ENCODE measurements around the gene CDC42BPG. TPM values are rescaled to one million over a fixed set of nuclear protein-coding genes. Genes with fewer than 3 reads are reported as not detected.

CDC42BPG gene
- total and polyA plus RNA-seq, 2 experiments from 2014 or later: 2.2 to 10.1 TPM

GRCh38 chr11:64838600-64839334 is 5.7 kb downstream of the CDC42BPG start:
- TF ChIP-seq CTCF (IDR thresholded peaks at IDR 0.05; ENCODE audit: low read depth, low read length): no peak

GRCh38 chr11:64837887-64838351 is 6.5 kb downstream of the CDC42BPG start:
- Histone ChIP-seq H3K4me1 (ENCODE audit: low read depth) (no peaks in the 10 kb centered on the region), H3K4me3 (no peak overlapping the region), H3K36me3 (no peaks in the 10 kb centered on the region), H3K27ac (no peak overlapping the region), H3K27me3 (no peaks in the 10 kb centered on the region), H3K9me3 (ENCODE audit: low read depth) (no peaks in the 10 kb centered on the region)
- no peak for TF ChIP-seq CTCF (IDR thresholded peaks at IDR 0.05; ENCODE audit: low read depth, low read length)
- DNase-seq (ENCODE audit: low read depth in 1 of 2, low spot score in 1 of 2): no peak

More at GRCh38 chr11:64838600-64839334, 5.7 kb downstream of the CDC42BPG start:
- Histone ChIP-seq H3K4me1 (ENCODE audit: low read depth) (no peaks in the 10 kb centered on the region), H3K9me3 (ENCODE audit: low read depth) (no peaks in the 10 kb centered on the region), H3K36me3 (no peaks in the 10 kb centered on the region), H3K4me3 (no peak overlapping the region), H3K27ac (no peak overlapping the region), H3K27me3 (no peaks in the 10 kb centered on the region)
- DNase-seq (ENCODE audit: low read depth in 1 of 2, low spot score in 1 of 2): no peak

- Histone ChIP-seq H3K4me3 (no peak overlapping the region), H3K36me3 (no peaks in the 10 kb centered on the region), H3K27ac (no peak overlapping the region), H3K27me3 (no peaks in the 10 kb centered on the region), H3K9me3 (ENCODE audit: low read depth) (no peaks in the 10 kb centered on the region), H3K4me1 (ENCODE audit: low read depth) (no peaks in the 10 kb centered on the region)
- no peak for DNase-seq (ENCODE audit: low read depth in 1 of 2, low spot score in 1 of 2)
- TF ChIP-seq CTCF (IDR thresholded peaks at IDR 0.05; ENCODE audit: low read depth, low read length): no peak
Observed at GRCh38 chr11:64836448-64837072, 7.9 kb downstream of the CDC42BPG start.

GRCh38 chr11:64835616-64836447 is 8.6 kb downstream of the CDC42BPG start:
- DNase-seq (ENCODE audit: low read depth in 1 of 2, low spot score in 1 of 2): no peak
- H3K27ac ChIP-seq: no peak overlapping the region
- no peaks in the 10 kb centered on the region for H3K27me3 ChIP-seq
- H3K4me3 ChIP-seq: no peak overlapping the region
- no peaks in the 10 kb centered on the region for H3K9me3 ChIP-seq (ENCODE audit: low read depth)
- no peaks in the 10 kb centered on the region for H3K36me3 ChIP-seq
- TF ChIP-seq CTCF (IDR thresholded peaks at IDR 0.05; ENCODE audit: low read depth, low read length): no peak
- H3K4me1 ChIP-seq (ENCODE audit: low read depth): no peaks in the 10 kb centered on the region

- no peak overlapping the region for H3K4me3 ChIP-seq
- H3K9me3 ChIP-seq (ENCODE audit: low read depth): no peaks in the 10 kb centered on the region
- H3K4me1 ChIP-seq (ENCODE audit: low read depth): no peaks in the 10 kb centered on the region
- H3K36me3 ChIP-seq: no peaks in the 10 kb centered on the region
- DNase-seq (ENCODE audit: low read depth in 1 of 2, low spot score in 1 of 2): peak in 1 of 2 donors; percentile 59
- H3K27me3 ChIP-seq: no peaks in the 10 kb centered on the region
- TF ChIP-seq CTCF (IDR thresholded peaks at IDR 0.05; ENCODE audit: low read depth, low read length): no peak
- no peak overlapping the region for H3K27ac ChIP-seq
Observed at GRCh38 chr11:64834723-64835615, 9.5 kb downstream of the CDC42BPG start.

Measured in cardiac muscle cell (in vitro differentiated cells and primary cell).